HEK293T (cell line): Measurements from ENCODE around the gene COTL1.

Source experiments
- ELF4 ChIP-seq: fragments of 450-650 bp; IDR thresholded peaks from 2 replicates; pipeline ENCODE4 v1.6.1; 2017; ENCODE audit warnings: antibody characterized with exemption
- L3MBTL2 ChIP-seq: fragments of 450-650 bp; conservative IDR thresholded peaks from 2 replicates; pipeline ENCODE4 v1.6.1; 2016; ENCODE audit warnings: mild to moderate bottlenecking

DNA sequence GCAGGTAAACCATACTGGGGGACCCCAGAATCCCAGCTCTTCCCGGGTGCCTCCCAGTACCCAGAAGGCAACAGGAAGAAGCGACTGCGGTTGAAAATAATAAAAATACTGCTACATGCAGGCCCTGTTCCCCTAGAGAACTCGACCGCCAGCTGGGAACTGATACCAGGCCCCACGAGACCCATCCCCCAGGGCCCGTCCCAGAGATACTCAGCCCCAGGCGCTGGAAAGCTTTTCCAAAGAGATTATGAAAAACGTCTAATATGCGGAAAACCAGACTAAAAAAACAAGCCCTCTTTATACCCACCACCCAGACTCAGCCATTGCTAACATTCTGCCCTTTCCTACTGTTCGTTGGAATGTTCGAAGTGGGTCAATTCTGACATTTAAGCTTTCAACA, 100.5 kb downstream of the COTL1 start:
- TF ChIP-seq L3MBTL2, result no peak
- TF ChIP-seq ELF4, result no peak
